ENCODE measurements around the gene LTB.
"Not testable (repeated sequence)": the region's sequence is repeated elsewhere in the genome, so short reads cannot be mapped to it uniquely, and the experiment has no call there.

Gene LTB

DNA sequence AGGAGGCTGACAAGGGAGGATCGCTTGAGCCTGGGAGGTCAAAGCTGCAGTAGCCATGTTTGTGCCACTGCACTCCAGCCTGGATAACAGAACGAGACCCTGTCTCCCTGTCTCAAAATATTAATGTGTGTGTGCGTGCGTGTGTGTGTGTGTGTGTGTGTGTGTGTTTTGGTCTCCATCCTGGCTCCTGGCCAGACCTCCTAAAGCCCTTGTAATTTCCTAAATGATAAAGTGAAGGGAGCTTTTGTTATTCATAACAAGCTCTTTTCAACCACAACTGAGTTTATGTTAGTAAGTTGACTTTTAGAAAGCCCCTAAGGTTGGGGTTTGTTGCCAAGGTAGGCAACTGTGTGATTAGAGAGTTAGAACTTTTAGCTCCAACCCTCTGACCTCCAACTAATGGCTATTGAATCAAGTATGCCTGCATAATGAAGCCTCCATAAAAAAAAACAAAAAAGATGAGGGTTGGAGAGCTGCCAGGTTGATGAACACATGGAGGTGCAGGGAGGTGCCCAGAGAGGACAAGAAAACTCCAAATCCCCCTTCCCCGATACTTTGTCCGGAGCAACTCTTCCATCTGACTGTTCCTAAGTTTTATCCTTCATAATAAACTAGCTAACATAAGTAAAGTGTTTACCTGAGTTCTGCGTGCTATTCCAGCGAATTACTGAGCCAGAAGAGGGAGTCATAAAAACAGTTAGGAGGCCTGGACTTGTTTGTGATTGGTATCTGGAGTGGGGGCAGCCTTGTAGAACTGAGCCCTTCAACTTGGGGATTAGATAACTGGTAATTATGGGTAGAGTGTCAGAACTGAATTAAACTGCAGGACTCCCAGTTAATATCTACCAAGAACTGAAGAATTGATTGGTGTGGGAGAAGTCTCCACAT lies 27.5 kb upstream of the LTB start:
- DNase-seq (ENCODE audit: low read depth): no peak

DNA sequence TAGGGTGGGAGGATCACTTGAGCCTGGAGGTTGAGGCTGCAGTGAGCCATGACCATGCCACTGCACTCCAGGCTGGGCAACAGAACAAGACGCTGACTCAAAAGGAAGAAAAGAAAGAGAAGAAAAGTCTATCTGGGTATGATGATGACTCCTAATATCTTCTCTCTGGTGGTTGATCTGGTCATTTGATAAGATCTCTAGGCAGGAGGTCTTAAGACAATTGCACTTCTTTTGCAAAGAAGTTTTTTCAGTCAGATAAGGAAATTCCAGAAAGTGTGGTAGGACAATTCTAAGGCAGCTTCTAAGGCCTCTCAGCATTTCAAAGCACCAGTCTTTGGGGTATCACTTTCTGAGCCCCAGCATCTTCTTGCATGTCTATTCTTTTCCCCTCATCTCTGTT lies 25.1 kb upstream of the LTB start:
- DNase-seq (ENCODE audit: low read depth): no peak

DNA sequence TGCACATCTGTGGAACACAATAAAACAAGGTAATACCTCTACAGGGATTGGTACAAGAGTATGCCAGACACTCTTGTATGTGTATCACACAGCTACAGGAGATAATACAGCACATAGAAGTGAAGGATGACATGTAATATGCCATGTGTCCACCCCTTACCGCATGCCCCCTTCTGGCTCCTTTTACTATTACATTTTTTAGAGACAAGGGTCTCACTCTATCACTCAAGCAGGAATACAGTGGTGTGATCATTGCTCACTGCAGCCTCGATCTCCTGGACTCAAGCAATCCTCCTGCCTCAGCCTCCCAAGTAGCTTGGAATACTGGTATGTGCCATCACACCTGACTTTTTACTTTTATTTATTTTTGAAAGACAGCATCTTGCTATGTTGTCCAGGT lies 14.8 kb upstream of the LTB start:
- no peak for DNase-seq (ENCODE audit: low read depth)

DNA sequence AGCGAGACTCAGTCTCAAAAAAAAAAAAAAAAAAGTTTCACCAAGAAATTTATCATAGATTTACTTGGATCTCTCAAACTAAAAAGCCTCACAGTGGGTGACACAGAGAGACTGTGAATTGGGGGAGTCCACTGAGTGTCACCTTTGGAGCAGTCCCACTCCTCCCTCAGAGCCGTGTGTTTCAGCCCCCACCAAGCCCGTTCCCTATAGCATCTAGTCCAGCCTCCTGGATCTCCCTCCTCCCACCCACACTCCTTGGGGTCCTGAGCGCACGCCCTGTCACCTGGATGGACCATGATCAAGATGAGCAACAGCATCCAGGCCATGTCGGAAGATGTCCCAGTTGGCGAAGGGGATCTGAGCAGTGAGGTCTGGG lies 10.2 kb upstream of the LTB start:
- DNase-seq (ENCODE audit: low read depth): no peak

DNA sequence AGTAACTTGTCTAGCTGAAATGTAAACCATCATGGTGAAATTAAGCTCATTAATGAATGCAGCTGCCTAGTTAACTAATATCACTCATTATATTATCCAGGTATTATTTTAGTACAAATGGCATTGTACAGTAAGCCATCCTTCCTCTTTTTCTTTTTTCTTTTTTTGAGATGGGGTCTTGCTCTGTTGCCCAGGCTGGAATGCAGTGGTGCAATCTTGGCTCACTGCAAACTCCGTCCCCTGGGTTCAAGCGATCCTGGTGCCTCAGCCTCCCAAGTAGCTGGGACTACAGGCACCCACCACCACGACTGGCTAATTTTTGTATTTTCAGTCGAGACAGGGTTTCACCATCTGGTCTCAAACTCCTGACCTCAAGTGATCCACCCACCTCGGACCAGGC lies 8.5 kb upstream of the LTB start:
- not testable (repeated sequence) for DNase-seq (ENCODE audit: low read depth)

DNA sequence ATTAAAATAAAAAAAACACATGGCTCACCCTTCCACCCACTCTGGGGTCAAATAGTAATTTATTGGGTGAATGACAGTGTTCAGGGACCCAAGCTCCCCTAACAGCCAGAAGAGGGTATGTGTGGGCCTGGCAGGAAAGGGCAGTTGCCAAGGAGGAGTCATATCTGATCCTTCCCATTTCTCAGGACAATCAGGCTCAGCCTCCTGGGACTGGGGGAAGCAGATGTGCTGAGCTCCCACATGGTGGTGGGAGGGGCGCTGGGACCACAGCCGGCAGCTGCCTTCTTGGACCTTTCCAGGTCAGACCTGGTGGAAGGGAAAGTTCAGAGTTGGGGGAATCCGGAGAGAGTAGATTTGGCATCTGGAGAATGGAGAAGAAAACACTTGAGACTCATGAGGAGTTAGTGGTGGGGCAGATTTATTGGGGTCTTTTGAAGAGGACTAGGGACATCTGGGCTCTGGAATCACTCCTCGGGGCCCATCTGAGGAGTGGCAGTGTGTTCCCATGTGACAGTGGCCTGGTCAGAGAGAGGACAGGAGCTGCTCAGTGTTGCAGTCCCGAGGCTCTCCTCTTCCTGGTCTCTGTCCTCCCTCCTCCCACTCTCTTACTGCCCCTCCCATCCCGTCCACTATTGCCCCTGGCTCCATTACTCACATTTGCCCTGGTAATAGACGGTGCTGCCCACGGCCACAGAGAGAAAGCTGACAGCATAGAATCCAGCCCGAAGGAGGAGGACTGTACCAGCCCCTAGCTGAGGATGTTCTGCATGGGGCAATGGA lies 6.8 kb upstream of the LTB start:
- no peak for DNase-seq (ENCODE audit: low read depth)

DNA sequence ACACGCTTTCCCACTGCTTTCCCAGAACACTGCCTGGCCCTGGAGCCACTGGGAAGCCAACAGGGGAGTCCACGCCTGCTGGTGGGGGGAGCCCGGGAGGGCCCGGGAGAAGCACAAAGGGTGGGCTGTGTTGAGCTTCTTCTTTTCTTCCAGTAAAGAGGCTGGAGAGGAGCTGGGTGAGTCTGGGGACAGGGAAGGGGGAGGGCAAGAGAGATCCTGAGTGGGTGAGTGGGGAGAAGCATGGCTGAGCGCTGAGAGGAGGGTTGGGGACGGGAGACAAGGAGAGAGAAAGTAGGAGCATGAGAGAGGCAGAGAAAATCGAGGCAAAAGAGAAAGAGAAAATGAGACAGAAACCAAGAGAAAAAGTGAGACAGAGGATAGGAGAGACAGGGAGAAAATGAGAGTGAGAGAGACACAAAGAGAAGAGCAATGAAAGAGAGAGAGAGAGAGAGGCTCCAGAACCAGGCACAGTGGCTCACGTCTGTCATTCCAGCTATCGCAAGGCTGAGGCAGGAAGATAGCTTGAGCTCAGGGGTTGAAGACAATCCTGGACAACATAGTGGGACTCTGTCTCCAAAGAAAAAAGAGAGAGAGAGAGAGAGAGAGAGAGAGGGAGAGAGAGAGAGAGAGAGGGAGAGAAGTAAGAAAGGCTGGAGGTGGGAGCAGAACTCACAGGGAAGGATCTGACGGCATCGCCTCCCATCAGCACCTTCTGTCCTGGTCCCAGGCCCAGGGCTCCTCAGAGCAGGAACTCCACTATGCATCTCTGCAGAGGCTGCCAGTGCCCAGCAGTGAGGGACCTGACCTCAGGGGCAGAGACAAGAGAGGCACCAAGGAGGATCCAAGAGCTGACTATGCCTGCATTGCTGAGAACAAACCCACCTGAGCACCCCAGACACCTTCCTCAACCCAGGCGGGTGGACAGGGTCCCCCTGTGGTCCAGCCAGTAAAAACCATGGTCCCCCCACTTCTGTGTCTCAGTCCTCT lies 5.9 kb upstream of the LTB start:
- DNase-seq (ENCODE audit: low read depth): no peak

DNA sequence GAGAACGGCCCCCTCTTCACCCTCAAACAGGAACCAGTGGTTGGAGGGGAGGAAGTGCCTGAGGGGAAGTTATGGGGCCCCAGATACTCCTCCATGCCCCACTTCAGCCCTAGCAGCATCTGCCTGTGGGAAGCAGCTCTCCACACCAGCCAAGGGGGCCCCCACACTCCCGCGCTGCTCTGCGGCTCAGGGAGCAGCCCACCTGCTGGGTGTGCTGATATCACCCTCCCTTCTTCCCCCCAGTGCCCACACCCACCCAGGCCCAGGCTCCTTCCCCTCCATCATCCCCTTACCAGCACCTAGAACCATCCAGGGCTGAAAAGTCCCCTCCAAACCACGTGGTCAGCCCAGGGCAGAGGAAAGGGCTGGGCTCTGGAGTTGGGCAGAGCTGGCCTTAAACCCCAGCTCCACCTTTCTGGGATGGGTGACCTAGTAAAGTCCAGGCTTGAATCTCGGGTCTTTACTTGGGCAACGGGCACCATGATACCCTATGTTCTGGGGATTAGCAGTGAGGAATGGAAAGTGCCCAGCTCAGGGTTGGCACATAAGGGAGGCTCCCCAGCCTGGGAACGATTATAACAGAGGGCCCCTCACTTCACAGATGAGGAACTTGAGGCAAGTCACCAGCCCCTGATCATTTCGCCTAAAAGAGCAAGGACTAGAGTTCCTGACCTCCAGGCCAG lies 4.5 kb upstream of the LTB start:
- no peak for DNase-seq (ENCODE audit: low read depth)

DNA sequence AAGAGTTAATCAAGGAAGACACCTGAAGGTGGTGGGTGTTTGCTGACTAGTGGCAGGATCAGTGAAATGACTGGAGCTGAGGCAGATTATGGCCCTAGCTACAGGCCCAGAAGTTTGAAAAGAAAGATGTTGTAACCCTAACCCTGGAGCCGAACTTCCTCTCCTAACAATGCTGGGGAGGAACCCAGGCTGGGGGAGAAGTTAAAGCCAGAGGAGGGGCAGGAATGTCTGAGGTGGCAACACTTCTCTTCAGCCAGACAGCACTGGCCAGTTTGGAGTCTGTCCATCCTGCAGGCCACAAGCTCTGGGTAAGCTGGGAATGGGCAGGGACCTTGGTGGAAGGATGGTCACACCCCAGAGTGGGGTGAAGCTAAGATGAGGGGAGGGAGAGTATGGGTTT lies 3.8 kb upstream of the LTB start, which contains the start of gene LST1:
TSS of gene LST1 (plus strand) at position 270 of the 400 bp plus-strand sequence. CDS start 1,023 bp downstream, outside the sequence.
- DNase-seq (ENCODE audit: low read depth): no peak

DNA sequence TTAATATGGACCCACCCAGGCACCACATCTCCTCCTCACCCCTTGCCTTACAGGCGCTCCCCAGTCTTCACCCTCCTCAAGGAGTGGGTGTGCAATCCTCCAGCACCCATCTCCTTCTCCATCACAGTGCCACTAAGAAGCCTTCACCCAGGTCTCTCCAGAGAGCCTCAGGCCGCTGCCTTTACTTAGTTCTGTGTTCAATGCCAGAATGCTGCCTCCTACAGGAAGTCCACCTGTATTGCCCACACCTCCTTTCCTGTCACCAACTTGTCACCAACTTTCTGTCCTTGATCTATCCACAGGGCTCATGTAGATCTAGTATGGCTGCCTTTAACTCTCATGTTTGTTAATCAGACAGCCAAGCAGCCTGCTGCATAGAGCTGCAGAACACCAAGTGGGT lies 3.3 kb upstream of the LTB start:
- no peak for DNase-seq (ENCODE audit: low read depth)

DNA sequence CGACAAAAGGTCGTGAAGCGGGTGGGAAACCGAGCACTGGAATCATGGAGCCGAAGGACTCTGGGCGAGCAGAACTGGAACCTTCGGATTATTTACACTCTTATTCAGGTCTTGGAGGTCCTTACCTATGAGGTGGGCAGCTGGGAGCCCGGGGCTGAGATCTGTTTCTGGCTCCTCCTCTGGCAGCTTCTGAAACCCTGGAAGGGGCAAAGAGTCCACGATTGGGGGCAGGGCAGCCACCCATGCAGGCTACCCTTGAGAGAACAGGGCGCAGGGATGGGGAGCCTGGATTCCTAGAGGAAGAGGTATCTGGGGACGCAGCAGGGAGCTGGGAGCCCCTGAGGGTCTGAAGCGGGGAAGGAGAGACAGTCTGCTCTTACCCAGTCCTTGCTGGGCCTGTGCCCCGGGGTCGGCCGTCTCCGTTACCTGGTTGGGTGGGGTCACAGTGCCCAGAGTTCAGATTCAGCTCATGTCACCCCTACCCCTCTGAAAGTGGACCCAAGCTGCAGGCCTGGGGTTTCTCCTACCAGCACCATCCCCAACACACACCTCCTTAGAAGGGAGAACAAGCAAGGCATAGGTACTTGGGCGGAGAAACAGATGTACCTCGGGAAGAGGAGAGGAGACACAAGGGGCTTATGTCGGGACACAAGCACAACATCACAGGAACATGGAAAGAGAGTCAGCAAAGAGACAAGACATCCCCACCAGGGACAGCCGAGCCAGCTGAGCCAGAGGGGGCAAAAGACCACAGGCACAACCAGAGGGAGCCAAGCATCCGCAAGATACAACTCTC lies 592 bp downstream of the LTB start:
- DNase-seq (ENCODE audit: low read depth): no peak

DNA sequence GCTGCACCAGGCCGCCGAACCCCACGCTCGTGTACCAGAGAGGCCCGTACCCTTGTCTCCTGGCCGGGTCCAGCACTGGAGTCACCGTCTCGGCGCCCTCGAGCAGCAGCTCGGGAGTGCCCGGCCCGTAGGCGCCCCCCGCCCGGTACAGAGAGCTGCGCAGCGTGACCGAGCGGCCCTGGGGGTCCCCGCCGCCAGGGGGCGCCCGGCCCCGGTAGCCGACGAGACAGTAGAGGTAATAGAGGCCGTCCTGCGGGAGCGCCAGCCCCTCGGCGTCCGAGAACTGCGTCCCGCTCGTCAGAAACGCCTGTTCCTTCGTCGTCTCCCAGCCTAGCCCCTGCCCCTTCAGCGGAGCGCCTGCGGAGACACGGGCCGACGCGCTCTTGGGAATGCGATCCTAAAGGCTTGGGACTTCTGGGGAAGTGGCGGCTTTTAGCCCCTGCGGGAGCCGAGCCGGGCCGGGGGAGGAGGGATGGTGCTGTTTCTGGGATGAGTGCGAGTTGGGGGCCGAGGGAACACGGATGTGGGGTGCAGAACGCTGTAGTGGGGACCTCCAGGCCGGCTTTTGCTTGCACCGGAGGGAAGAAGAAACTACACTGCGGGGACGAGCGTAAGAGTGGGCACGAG lies 1.3 kb downstream of the LTB start:
- peak; percentile 67 for DNase-seq (ENCODE audit: low read depth)

DNA sequence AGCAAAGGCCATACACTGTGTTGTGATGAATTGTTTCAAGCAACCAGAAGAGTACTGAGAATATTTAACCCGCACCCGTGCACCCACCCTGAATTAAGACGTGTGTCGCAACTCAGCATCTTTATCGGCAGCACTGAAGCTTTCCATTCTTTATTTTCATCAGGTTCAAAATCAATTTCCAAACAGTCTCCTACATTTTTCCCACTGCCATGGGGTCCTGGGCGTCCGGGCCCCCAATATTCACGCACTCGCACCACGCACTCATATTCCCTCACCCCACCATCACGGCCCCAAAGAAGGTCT lies 1.8 kb downstream of the LTB start:
- no peak for DNase-seq (ENCODE audit: low read depth)

DNA sequence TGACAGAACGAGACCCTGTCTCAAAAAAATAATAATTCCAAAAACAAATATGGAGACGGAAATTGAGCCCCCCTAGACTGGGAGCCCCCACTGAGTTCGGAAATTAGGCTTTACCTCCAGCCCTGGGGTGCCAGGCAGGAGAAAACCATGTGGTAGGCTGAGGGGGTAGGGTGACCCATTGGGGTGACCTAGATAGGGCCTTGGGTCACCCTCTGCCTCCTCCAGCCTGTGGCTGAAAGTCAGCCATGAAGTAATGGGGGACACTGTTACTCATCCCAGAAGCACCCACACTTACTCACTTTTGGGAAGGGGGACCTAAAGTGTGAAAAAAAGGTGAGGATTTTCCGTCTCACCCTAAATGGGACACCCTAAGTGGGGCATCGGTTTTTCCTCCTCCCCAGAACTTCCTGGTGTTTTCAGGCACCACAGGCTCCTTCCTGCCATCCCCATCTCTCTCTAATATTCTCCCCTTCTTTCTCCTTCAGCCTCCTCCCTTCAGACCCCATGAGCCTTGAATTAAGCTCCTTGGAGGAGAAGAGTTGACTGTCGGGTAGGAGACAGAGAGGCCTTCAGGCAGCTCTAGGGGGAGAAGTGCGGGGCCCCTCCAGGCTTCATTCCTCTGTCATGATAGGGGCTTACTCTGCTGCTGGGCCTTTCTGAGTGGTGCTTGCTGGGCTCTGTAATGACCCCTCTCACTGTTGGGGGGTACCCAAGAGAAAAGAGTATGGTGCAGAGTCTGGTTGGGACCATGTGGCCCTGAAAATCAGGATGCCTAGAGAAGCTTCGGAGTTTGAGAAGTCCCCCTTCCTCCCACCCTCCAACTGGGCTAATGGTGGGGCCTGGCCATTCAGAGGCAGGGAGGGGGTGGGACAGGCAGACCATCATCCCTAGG lies 2.4 kb downstream of the LTB start:
- DNase-seq (ENCODE audit: low read depth): no peak

DNA sequence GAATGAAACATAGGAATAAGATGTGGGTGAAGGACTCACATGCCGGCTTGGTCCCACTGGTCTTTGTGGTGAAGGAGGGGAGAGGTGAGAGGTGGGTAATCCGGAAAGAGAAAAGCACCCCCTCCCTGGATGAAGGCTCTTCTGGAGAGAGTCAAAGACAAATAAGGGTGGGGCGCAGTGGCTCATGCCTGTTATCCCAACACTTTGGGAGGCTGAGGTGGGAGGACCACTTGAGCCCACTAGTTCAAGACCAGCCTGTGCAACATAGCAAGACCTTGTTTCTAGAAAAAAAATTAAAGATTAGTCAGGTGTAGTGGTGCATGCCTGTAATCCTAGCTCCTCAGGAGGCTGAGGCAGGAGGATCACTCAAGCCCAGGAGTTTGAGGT lies 3.1 kb downstream of the LTB start:
- DNase-seq (ENCODE audit: low read depth): no peak

DNA sequence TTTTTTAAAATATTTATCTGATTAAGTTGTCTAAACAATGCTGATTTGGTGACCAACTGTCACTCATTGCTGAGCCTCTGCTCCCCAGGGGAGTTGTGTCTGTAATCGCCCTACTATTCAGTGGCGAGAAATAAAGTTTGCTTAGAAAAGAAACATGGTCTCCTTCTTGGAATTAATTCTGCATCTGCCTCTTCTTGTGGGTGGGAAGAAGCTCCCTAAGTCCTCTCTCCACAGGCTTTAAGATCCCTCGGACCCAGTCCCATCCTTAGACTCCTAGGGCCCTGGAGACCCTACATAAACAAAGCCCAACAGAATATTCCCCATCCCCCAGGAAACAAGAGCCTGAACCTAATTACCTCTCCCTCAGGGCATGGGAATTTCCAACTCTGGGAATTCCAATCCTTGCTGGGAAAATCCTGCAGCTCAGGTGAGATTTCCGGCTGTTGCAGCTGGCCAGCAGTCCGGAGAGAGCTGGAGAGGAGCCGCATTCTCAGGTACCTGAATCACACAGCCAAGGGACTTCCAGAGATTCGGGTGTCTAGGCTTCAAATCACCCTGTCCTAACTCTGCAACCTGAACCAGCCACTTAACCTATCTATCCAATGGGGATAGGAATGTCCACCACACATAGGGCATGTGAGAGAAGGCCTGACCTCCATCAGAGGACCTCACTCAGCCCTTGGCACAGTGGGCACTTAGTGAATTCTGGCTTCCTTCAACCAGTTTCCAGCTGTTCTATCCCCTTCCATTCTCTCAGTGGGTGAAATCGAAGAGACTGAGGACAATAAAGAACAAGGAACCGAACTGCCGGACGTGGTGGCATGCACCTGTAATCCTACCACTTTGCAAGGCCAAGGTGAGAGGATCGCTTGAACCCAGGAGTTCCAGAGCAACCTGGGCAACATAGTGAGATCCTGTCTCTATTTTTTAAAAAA lies 3.8 kb downstream of the LTB start:
- no peak for DNase-seq (ENCODE audit: low read depth)

DNA sequence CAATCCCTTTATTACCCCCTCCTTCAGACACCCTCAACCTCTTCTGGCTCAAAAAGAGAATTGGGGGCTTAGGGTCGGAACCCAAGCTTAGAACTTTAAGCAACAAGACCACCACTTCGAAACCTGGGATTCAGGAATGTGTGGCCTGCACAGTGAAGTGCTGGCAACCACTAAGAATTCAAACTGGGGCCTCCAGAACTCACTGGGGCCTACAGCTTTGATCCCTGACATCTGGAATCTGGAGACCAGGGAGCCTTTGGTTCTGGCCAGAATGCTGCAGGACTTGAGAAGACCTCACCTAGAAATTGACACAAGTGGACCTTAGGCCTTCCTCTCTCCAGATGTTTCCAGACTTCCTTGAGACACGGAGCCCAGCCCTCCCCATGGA lies 4.7 kb downstream of the LTB start:
- DNase-seq (ENCODE audit: low read depth): no peak

DNA sequence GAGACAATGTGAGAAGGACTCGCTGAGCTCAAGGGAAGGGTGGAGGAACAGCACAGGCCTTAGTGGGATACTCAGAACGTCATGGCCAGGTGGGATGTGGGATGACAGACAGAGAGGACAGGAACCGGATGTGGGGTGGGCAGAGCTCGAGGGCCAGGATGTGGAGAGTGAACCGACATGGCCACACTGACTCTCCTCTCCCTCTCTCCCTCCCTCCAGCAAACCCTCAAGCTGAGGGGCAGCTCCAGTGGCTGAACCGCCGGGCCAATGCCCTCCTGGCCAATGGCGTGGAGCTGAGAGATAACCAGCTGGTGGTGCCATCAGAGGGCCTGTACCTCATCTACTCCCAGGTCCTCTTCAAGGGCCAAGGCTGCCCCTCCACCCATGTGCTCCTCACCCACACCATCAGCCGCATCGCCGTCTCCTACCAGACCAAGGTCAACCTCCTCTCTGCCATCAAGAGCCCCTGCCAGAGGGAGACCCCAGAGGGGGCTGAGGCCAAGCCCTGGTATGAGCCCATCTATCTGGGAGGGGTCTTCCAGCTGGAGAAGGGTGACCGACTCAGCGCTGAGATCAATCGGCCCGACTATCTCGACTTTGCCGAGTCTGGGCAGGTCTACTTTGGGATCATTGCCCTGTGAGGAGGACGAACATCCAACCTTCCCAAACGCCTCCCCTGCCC lies 5.2 kb downstream of the LTB start:
- no peak for DNase-seq (ENCODE audit: low read depth)

Measured in fibroblast of gingiva (primary cell).